GM11168 (cell line): ENCODE data around the gene ARHGEF38.

ENCODE experiments used
- in situ Hi-C: fragments of 300-500 bp; cut with MboI; formaldehyde crosslinking; loops from one replicate; pipeline ENCODE4 v1.12.0; 2022; ENCODE audit warnings: low sequenced_read_pairs; ENCODE audit not compliant: unreplicated experiment

Gene ARHGEF38

GRCh38 chr4:105551965-105552746 is at the start of gene ARHGEF38:
TSS of gene ARHGEF38 (plus strand) at chr4:105552620. CDS start at chr4:105552766, 146 bp downstream.
- in situ Hi-C loops = no loop called here

- in situ Hi-C loops = loop anchor here (25.0 kb wide), 1 partner anchor 209 kb away; the partner anchor contains the start of genes GSTCD and INTS12
These were observed 48.9 kb upstream of the ARHGEF38 start for GRCh38 chr4:105503484-105503883.

DNA sequence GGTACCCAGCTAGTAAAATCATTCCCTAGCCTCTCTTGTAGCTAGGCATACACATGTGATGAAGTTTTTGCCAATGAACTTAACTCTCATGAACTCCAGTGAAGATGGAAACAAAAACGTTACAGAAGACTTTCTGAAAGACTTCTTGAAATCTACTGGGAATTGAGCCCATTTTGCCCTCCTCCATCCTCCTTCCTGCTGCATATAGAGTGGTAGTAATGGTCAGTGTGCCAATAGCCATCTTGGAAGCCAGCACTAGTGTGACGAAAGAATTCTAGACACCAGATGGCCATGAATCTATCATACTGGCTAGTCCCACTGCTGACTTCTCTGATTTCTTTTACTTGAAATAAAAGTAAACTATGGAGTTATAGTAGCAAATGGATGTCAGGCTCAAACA is 47.7 kb upstream of the ARHGEF38 start:
- in situ Hi-C loops = loop anchor here (25.0 kb wide), 1 partner anchor 208 kb away; the partner anchor contains the start of genes GSTCD and INTS12

- in situ Hi-C loops = loop anchor here (25.0 kb wide), 1 partner anchor 203 kb away; the partner anchor contains the start of genes GSTCD and INTS12
These were observed 43.1 kb upstream of the ARHGEF38 start for GRCh38 chr4:105509291-105509690.

GRCh38 chr4:105509714-105510113 is 42.7 kb upstream of the ARHGEF38 start:
- in situ Hi-C loops = loop anchor here (25.0 kb wide), 1 partner anchor 203 kb away; the partner anchor contains the start of genes GSTCD and INTS12

DNA sequence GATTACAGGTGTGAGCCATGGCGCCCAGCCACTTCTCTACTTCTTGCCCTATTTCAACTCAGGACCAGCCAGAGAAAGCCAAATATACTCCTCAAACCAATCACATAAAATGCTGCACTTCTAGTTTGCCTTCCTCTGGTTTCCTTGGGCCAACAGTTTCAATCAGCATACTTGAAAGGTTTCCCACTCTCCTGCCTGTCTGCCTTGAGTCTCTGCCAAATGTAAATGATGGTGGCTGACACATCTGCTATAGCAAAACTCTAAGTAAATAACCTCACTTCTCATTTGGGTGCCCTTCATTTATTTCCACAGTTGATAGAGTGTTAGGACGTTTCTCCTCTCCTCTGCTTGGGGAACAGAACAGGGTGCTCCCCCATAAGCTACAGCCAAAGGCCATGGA is 42.2 kb upstream of the ARHGEF38 start:
- in situ Hi-C loops = loop anchor here (25.0 kb wide), 1 partner anchor 202 kb away; the partner anchor contains the start of genes GSTCD and INTS12

- in situ Hi-C loops = loop anchor here (25.0 kb wide), 1 partner anchor 191 kb away; the partner anchor contains the start of genes GSTCD and INTS12
These were observed 31.3 kb upstream of the ARHGEF38 start for GRCh38 chr4:105520819-105521790.

DNA sequence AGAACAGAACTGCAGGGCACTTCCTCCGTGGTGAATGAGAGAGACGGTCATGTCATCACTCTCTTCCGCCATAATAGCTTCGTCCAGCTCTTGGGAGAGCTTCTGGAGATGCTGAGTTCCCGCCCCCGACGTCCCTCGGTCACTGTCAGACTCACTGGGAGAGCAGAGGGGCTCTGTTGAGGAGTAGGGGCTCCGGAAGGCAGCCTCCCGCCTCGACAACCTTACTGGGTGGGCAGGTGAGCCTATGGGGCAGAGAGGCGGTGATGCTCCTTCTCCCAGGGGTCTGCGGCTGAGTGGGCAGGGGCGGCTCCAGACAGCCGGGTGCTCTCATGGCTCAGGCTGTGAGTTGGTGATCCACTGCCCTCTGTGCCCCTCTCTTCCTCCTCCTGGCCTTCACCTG is 25.8 kb upstream of the ARHGEF38 start:
- in situ Hi-C loops = loop anchor here (25.0 kb wide), 1 partner anchor 686 kb away; no protein-coding TSS in a partner anchor

DNA sequence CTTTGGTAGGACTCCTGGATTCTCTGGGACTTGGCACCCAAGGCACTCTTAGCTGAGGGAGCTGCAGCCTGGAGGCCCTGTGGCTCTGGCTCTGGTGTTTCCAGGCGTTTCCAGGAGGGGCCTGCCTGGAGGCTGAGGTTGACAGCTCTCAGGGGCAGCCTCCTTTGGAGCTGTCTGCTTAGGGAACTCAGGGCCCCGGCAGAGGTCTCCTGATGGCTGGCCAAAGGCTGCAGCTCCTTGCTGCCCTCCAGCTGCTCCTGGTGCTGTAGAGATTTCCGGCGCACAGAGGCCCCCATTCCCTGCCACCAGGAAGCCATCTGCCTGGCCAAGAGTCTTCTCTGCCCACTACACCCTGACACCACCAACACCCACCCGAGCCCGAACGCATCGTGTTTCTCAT is 25.3 kb upstream of the ARHGEF38 start:
- in situ Hi-C loops = loop anchor here (25.0 kb wide), 1 partner anchor 685 kb away; no protein-coding TSS in a partner anchor

- in situ Hi-C loops = loop anchor here (25.0 kb wide), 1 partner anchor 676 kb away; no protein-coding TSS in a partner anchor
These were observed 15.8 kb upstream of the ARHGEF38 start for GRCh38 chr4:105536601-105537000.

DNA sequence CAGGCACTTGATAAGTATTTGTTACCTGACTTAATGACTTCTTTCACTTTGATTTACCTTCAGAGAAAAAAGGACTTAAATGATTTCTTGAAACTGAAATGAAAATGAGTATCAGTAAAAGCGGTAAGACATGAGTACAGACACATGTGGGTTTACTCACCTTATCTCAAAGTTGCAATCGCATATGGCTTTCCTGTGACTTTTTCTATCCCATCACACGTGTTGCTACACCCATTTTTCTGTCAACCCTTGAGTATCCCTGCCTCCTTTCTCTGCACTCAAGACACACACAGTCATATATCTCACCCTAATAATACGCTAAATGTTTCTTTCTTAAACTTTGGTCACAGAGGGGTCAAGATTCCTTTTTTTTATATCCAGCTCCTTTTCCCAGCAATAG is 11.0 kb upstream of the ARHGEF38 start:
- in situ Hi-C loops = loop anchor here (25.0 kb wide), 1 partner anchor 671 kb away; no protein-coding TSS in a partner anchor

GRCh38 chr4:105542039-105542438 is 10.4 kb upstream of the ARHGEF38 start:
- in situ Hi-C loops = loop anchor here (25.0 kb wide), 1 partner anchor 670 kb away; no protein-coding TSS in a partner anchor

DNA sequence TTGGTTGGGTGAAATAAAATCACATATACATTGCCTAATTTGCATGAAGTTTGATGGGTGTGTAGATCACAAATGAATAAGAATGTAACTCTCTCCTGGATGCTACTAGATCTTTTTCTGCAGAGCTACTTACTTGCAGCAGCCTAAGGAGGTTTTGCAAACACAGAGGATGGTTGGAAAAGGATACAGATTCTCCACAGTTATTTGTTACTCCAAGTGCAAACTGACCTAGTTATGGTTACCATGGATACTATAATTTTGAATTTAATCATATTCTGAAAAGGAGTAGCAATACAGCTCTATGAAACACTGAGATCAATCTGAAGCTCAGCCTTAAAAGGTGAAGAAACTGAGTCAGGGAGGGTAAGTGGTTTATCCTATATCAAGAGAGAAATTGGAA is 9.1 kb upstream of the ARHGEF38 start:
- in situ Hi-C loops = loop anchor here (25.0 kb wide), 1 partner anchor 669 kb away; no protein-coding TSS in a partner anchor

DNA sequence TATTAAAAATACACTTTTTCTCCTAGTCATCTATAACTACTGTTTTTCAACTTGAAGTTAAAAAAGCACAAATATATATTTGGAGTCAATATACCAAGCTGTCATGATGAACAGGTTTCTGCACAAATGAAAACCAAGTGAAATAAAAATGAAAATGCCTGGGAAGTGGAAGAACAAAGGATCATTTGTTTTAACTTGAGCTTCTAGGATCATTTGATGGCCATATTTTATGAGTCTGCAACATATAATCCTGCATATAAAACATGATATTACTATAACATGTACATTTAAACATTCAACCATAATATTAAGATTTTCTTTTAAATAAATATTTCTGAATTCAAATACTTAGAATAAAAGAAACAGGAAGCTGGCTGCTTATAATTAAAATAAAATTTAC is 8.5 kb upstream of the ARHGEF38 start:
- in situ Hi-C loops = loop anchor here (25.0 kb wide), 1 partner anchor 668 kb away; no protein-coding TSS in a partner anchor

GRCh38 chr4:105544520-105545286 is 7.7 kb upstream of the ARHGEF38 start:
- in situ Hi-C loops = loop anchor here (25.0 kb wide), 1 partner anchor 668 kb away; no protein-coding TSS in a partner anchor

DNA sequence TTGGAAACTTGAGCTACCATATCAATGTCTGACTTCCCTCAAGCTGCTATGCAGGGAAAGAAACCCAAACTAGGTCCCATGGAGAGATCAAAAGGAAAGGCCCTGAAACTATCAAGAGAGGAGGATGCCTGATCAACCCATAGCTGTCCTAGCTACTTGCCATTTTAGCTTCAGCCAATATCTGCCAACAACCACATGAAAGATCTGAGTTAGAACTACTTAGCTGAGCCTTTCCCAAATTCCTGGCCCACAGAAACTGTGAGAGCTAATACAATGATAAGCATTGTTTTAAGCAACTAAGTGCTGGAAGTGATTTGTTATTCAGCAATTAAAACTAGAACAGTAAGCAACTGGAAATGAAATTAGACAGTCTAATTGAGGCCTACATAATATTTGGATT is 6.3 kb upstream of the ARHGEF38 start:
- in situ Hi-C loops = loop anchor here (25.0 kb wide), 1 partner anchor 666 kb away; no protein-coding TSS in a partner anchor

- in situ Hi-C loops = loop anchor here (25.0 kb wide), 1 partner anchor 665 kb away; no protein-coding TSS in a partner anchor
These were observed 4.7 kb upstream of the ARHGEF38 start for GRCh38 chr4:105547769-105548168.

- in situ Hi-C loops = loop anchor here (25.0 kb wide), 1 partner anchor 664 kb away; no protein-coding TSS in a partner anchor
These were observed 3.9 kb upstream of the ARHGEF38 start for GRCh38 chr4:105548483-105548882.

GRCh38 chr4:105550641-105551040 is 1.8 kb upstream of the ARHGEF38 start:
- in situ Hi-C loops = no loop called here
